Measurements from ENCODE around the gene FIGNL2.

GRCh38 chr12:51838762-51839161, 9.8 kb downstream of the FIGNL2 start:
- no peak for TF ChIP-seq SALL2 (CRISPR knock-in tag; IDR thresholded peaks at IDR 0.05)
- no peak for TF ChIP-seq ARNT (IDR thresholded peaks at IDR 0.05)
- TF ChIP-seq ZNF710 (CRISPR knock-in tag; IDR thresholded peaks at IDR 0.05; ENCODE audit: borderline replicate concordance), result no peak
- TF ChIP-seq ATF6 (CRISPR knock-in tag; conservative IDR thresholded peaks at IDR 0.05), result no peak

Data from HepG2 (cell line).